ENCODE results near the gene FGF14.
"Not testable (repeated sequence)": the region's sequence is repeated elsewhere in the genome, so short reads cannot be mapped to it uniquely, and the experiment has no call there.

The FGF14 gene

GRCh38 chr13:102021777-102022176 lies 380.1 kb downstream of the FGF14 start:
- DNase-seq, result no peak

- no peak for DNase-seq
Observed at GRCh38 chr13:102020611-102021216, 381.1 kb downstream of the FGF14 start.

DNA sequence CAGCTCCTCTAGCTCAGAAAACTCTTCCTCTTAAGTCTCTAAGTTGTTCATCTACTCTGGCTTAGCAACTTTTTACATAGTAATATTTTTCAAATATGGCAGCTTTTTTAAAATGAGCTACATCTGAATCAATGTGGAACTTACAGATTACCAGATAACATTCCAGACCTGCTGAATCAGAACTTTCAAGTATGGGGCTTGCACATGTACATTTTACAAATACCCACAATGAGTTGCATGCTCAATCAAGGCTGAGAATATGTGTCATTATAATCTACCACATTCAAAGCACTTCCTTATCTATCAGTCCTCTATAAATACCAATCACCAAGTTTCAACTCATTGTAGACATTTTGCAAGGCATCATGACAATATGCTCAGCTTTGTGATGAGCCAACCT lies 383.1 kb downstream of the FGF14 start:
- DNase-seq, result no peak

- DNase-seq, result no peak
Observed at GRCh38 chr13:102017248-102017647, 384.6 kb downstream of the FGF14 start.

- no peak for DNase-seq
Observed at GRCh38 chr13:102012299-102013293, 389.3 kb downstream of the FGF14 start.

GRCh38 chr13:102011455-102011854 lies 390.4 kb downstream of the FGF14 start:
- DNase-seq, result not testable (repeated sequence)

DNA sequence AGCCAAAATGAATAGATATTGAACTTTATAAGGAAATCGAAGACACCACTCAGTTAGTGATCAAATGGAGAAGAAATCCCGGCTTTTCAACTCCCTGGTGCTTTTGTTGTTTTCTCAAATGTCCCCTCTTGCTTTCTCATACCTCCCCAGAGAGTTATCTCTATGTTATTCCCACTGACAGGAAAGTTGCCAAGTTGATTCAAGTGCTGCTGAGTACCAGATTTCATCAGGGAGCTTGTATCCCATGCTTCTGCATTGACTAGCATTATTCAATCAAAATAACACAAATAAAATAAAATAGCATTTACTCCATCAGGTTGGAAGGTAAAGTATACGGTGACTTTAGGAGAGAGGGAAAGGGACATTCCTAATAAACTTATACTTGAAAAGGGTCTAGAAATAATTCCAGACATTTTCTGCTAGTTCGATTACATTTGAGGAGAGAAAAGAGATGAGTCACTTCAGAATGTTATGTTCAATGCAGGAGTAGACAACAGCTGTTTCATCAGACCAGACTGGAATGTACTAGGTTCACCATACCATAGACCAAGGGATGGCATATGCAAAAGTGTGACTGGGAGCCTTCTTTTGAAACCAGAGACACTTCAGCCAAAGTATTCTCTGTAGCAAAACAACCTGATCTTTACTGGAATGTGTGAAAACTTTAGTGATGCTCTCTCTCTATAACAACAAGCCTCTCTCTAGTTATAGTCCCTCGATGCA lies 397.8 kb downstream of the FGF14 start:
- no peak for DNase-seq

GRCh38 chr13:102002287-102002686 lies 399.6 kb downstream of the FGF14 start:
- DNase-seq, result no peak

GRCh38 chr13:102000764-102001163 lies 401.1 kb downstream of the FGF14 start:
- DNase-seq, result no peak

DNA sequence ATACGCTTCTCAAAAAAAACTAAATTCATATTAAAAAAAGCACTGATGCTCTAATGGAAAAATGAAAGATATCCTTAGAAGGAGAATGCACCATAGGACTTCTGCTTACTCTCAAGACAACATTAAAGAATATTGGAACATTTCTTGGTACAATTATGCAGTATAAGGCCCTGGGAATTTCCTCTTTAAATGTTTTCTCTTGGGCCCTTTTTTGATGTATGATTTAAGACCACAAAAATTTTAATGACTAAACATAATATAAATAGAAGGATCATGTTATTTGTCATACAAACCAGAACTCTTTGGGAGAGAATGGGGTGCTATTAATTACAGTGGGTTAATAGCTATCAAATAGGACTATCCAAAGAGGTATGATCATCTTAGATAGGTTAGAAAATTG lies 403.7 kb downstream of the FGF14 start:
- no peak for DNase-seq

DNA sequence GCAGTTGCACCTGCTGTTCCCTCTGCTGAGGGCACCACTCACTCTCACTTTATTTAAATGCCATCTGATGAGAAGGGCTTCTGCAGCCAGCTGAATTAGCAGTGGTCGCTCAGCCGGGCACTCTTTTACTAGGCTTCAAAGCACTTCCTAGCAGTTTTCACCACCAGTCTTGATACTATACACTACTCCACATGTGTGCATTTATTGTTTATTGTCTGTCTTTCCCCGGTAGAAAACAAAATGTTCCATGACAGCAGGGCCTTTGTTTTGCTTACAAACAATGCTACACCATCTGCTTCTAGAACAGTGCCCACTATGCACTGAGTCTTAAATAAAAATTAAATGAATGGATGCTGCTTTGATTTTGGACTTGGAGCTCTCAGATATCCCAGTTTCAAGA lies 404.9 kb downstream of the FGF14 start:
- DNase-seq, result no peak

DNA sequence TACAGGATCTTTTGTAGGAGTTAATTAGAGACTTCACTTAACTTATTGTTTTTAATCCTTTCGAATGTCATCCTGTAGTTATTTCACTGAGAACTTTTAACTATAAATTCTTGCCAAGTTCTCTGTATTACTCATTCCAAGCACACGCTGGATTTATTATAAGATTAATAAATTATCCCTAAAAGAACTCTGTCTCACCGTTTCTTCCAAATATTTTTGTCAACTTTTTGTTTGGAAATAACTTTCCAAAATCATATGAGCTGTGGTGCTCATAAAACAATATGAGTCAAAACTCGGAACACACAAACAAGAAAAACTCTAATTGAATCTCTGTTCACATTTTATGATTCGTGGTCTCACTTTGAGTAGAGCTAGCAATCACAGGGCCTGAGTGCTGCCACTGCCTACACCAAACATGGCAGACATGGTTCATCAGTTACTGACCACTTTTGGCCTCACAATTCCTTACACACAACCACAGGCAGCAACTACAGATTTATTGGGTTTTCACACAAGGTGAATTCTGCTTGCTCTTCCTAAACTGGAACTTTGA lies 412.0 kb downstream of the FGF14 start:
- DNase-seq, result no peak

- DNase-seq, result no peak
Observed at GRCh38 chr13:101988140-101988539, 413.7 kb downstream of the FGF14 start.

DNA sequence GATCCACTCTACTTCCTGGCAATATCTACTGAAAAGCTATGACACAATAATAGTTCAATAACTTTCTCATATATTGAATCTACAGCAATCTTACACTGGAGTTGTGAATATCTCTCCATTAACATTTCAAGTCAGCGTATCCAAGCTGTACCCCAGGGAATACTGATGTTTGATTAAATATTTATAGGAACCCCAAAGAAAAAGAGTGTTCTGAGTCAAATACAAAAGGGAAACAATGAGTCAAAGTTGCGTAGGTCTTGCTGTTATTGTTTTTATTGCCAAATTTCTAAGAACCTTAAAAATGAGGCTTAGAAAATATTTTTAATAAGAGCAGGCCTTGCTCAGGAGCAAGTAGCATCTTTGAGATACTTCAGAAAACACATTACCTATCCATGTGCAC lies 415.5 kb downstream of the FGF14 start:
- DNase-seq, result no peak

DNA sequence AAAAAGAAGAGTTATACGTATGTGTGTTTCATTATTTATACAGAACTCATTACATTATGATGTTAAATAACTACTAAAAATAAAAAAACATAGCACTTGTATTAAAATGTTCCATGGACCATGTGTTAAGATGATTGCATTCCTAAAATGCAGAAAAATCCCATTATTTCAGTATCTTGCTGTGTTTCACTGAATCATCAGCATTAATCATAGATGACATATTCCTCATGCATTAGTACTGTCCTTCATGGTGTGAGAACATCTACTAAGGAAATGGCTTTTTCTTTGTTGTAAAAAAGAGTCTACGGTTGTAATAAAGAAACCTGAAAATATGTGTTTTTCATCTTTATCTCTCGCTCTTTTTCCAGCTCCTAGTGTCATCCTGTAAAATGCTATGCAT lies 416.5 kb downstream of the FGF14 start:
- DNase-seq, result no peak

GRCh38 chr13:101982903-101983302 lies 418.9 kb downstream of the FGF14 start:
- no peak for DNase-seq

DNA sequence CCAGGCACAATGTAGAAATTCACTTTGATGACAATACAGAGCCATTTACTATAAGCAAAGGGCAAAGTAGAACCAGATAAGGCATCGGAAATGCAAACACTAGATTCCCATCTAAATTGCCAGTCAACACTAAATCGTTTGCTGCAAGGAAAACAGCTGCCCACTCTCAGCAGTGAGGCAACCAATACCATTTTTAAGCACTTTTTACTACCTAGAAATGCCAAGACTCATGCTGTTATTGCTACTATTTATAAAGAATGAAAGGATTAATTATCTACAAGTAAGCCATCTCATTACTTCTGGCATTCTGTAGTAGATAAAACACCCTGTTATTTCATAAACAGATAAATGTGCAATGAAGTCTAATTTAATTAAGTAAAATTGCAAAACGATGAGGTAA lies 422.0 kb downstream of the FGF14 start:
- no peak for DNase-seq

DNA sequence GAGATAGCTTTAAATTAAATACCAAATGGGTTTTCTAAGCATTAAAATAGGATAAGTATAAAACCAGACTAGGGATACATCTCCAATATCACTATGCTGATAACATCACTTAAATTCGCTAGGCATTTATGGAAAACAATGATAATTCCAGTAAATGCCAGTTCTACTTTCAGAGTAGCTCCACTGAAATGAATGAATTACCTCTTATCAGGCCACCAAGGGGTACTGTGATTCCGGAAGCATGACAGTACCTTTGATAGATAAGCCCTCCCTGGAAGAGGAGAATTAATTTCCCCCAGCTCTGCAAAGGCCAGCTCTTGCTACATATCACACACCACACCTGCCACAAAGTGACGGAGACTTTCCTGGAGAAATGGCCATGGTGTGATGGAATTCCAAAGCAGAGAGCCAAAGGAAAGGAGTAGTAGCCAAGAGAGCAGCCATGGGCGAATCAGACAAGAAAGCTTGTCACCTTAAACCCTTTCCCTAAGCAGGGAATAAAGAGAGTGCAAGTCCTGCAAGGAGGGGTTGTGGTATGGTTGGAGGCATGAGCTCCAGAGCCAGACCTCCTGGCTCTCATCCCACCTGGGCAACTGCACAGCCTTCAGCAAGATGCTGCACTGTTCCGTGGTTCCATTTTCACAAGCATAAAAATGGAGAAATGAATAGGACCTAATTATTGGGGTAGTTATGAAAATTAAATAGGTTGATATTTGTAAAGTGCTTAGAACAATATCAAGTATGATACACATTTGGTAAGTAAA lies 423.1 kb downstream of the FGF14 start:
- DNase-seq, result no peak

DNA sequence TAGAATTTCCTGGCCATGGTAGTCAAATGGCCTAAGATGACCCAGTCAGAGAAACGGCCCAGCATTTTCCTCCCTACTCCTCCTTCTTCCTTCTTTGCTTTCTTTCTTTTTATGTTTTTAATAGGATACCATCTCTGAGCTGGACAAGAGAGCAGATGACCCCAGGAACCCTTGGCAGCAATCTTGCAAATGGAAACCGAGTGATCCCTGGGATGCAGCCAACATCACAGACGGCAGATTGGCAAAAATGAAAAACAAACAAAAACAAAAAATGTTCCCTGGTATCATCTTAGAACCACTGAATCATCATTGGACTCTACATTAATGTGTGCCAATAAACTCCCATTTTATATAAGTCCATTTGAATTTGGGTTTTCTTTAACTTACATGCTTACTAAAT lies 424.4 kb downstream of the FGF14 start:
- no peak for DNase-seq

- no peak for DNase-seq
Observed at GRCh38 chr13:101972191-101972590, 429.7 kb downstream of the FGF14 start.

DNA sequence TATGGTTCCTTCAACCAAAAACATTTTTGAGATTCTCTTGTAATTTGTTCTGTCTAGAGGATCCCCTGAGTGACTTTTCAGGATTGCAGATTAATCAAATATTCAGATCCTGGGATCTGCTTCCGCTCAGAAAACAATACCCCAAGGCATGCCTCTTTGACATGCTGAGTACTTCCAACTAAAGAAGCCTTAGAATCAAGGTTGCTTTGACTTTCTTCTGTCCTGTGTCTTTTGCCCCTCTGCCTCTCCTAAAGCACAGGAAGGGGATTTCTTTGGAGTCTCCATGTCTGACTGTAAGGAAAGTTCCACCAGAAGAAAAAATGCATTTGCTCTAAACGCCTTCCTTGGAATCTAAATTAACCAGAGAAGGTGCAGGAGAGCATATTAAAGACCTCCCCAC lies 431.5 kb downstream of the FGF14 start:
- DNase-seq, result no peak

DNA sequence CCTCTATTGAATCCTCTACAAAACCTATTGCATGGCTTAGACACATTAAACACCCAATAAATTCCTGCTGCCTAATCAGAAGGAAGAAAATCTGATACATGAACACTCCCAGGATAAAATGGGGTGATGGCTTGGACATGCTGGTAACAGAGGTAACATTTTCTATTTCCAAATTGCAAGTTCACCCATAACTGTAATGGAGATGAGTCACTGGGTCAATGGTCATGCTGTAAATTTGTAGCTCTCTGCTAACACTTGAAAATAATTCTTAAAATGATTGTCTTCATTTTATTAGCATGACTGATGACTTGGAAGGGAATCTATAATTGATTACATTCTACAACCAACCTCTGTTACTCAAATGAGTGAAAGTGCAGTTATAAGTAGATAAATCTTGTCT lies 434.1 kb downstream of the FGF14 start:
- no peak for DNase-seq

DNA sequence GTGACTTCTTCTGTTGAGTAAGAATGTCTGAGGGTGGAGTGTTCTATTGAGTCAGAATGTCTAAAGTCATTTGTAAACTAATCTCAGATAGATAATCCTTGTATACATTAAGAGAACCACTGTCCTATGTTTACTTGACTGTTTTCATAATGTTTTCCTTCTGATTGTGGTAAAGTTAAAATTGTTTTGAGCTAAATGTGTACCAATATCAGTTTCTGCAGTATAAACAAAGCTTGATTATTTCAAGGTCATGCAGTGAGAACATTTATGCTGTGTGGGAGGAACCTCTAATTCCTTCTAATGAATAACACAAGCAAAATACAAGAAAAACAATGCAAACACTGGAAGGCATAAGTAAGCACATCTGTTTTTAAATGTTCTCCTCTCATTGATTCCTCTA lies 434.6 kb downstream of the FGF14 start:
- no peak for DNase-seq
